Mesenchymal stem cell (in vitro differentiated cells and primary cell): ENCODE measurements around the gene IGSF21.

Source experiments
- DNase-seq: peaks from one replicate; pipeline ENCODE4 v3.0.0-alpha.2; 2013
- H2AFZ ChIP-seq: one replicate; pipeline ENCODE4 v1.6.1; 2013; ENCODE audit warnings: low read depth, mild to moderate bottlenecking, control low read depth, inconsistent platforms, low read length, moderate library complexity
- H2AK5ac ChIP-seq: 2 replicates; pipeline ENCODE4 v1.6.1; 2013; ENCODE audit warnings: low read length, moderate library complexity, mild to moderate bottlenecking, inconsistent platforms; ENCODE audit not compliant: severe bottlenecking
- H2BK120ac ChIP-seq: one replicate; pipeline ENCODE4 v1.6.1; 2013; ENCODE audit warnings: low read depth, mild to moderate bottlenecking, inconsistent platforms, low read length, moderate library complexity
- H2BK12ac ChIP-seq, 2 experiments: one replicate each; pipeline ENCODE4 v1.6.1; 2013; ENCODE audit warnings: inconsistent platforms in 2 of 2, low read length in 2 of 2, mild to moderate bottlenecking in 2 of 2, moderate library complexity in 2 of 2, control low read depth in 1 of 2
- H2BK15ac ChIP-seq: one replicate; pipeline ENCODE4 v1.6.1; 2013; ENCODE audit warnings: mild to moderate bottlenecking, low read depth, inconsistent platforms; ENCODE audit not compliant: poor library complexity, severe bottlenecking
- H2BK5ac ChIP-seq: 2 replicates; pipeline ENCODE4 v1.6.1; 2013; ENCODE audit warnings: low read depth, mild to moderate bottlenecking, low read length, control low read depth, inconsistent platforms; ENCODE audit not compliant: poor library complexity, severe bottlenecking
- H3K14ac ChIP-seq, 2 experiments: one replicate each; pipeline ENCODE4 v1.6.1; 2013; ENCODE audit warnings: inconsistent platforms in 2 of 2, low read length in 2 of 2, control low read depth in 1 of 2, mild to moderate bottlenecking in 1 of 2, moderate library complexity in 1 of 2
- H3K18ac ChIP-seq, 2 experiments: one replicate each; pipeline ENCODE4 v1.6.1; 2013; ENCODE audit warnings: inconsistent platforms in 2 of 2, low read length in 2 of 2, control low read depth in 1 of 2, low read depth in 1 of 2, mild to moderate bottlenecking in 1 of 2
- H3K23ac ChIP-seq, 2 experiments: one replicate each; pipeline ENCODE4 v1.6.1; 2013; ENCODE audit warnings: inconsistent platforms in 2 of 2, low read length in 2 of 2, mild to moderate bottlenecking in 2 of 2, moderate library complexity in 2 of 2, control low read depth in 1 of 2
- H3K27ac ChIP-seq: 2 replicates; pipeline ENCODE4 v1.5.1; 2013; ENCODE audit warnings: mild to moderate bottlenecking, moderate library complexity, low read length, control low read depth, inconsistent platforms; ENCODE audit not compliant: poor library complexity, severe bottlenecking
- H3K27me3 ChIP-seq, 2 experiments: 2 replicates each; pipeline versions ENCODE4 v1.6.1 to v1.7.0; 2013; ENCODE audit warnings: low read length in 2 of 2, mild to moderate bottlenecking in 2 of 2, moderate library complexity in 2 of 2, control low read depth in 1 of 2, inconsistent platforms in 1 of 2; ENCODE audit not compliant: control insufficient read depth in 1 of 2, insufficient read depth in 1 of 2
- H3K36me3 ChIP-seq, 2 experiments: 2 replicates each; pipeline versions ENCODE4 v1.6.1 to v1.7.0; 2013; ENCODE audit warnings: low read length in 2 of 2, control low read depth in 1 of 2, inconsistent platforms in 1 of 2, low read depth in 1 of 2, mild to moderate bottlenecking in 1 of 2; ENCODE audit not compliant: insufficient read depth in 2 of 2, control insufficient read depth in 1 of 2
- H3K4ac ChIP-seq, 2 experiments: one replicate each; pipeline ENCODE4 v1.6.1; 2013; ENCODE audit warnings: inconsistent platforms in 2 of 2, low read length in 2 of 2, mild to moderate bottlenecking in 2 of 2, moderate library complexity in 2 of 2, control low read depth in 1 of 2, low read depth in 1 of 2
- H3K4me1 ChIP-seq: 2 replicates; pipeline ENCODE4 v1.6.1; 2013; ENCODE audit warnings: low read depth, low read length, control low read depth; ENCODE audit not compliant: control insufficient read depth, insufficient read depth
- H3K4me2 ChIP-seq: 2 replicates; pipeline ENCODE4 v1.6.1; 2013; ENCODE audit warnings: low read length, mild to moderate bottlenecking, inconsistent platforms; ENCODE audit not compliant: poor library complexity, severe bottlenecking
- H3K4me3 ChIP-seq, 2 experiments: 2 replicates each; pipeline versions ENCODE4 v1.5.1 to v1.7.0; 2013; ENCODE audit warnings: low read length in 2 of 2, mild to moderate bottlenecking in 2 of 2, control low read depth in 1 of 2, low read depth in 1 of 2; ENCODE audit not compliant: insufficient read depth in 1 of 2
- H3K79me1 ChIP-seq: replicated peaks from 2 replicates; pipeline ENCODE4 v1.6.1; 2013; ENCODE audit warnings: mild to moderate bottlenecking, control low read depth, low read length, inconsistent platforms; ENCODE audit not compliant: poor library complexity, severe bottlenecking
- H3K9ac ChIP-seq: 2 replicates; pipeline ENCODE4 v1.7.0; 2013; ENCODE audit warnings: mild to moderate bottlenecking, low read length, moderate library complexity
- H3K9me3 ChIP-seq: 2 replicates; pipeline ENCODE4 v1.7.0; 2013; ENCODE audit warnings: mild to moderate bottlenecking, low read length; ENCODE audit not compliant: control insufficient read depth
- H4K8ac ChIP-seq: one replicate; pipeline ENCODE4 v1.6.1; 2013; ENCODE audit warnings: inconsistent platforms, mild to moderate bottlenecking, low read length, moderate library complexity
- H4K91ac ChIP-seq: one replicate; pipeline ENCODE4 v1.6.1; 2013; ENCODE audit warnings: mild to moderate bottlenecking, low read length, inconsistent platforms
- WGBS: methylation state at CpG from one replicate; pipeline ENCODE4 v1.1.7; 2013; ENCODE audit warnings: mixed read lengths; 5-methylcytosine and 5-hydroxymethylcytosine counted together

IGSF21 gene

GRCh38 chr1:18191037-18191436, 83.4 kb downstream of the IGSF21 start:
- no peak overlapping the region for H4K91ac ChIP-seq
- no peak overlapping the region for H3K18ac ChIP-seq
- no peaks in the 10 kb centered on the region for H3K9me3 ChIP-seq
- no peak overlapping the region for H2BK15ac ChIP-seq
- no peak overlapping the region for H2BK120ac ChIP-seq
- no peak overlapping the region for H2BK12ac ChIP-seq
- H3K36me3 ChIP-seq: no peaks in the 10 kb centered on the region
- no peak overlapping the region for H3K23ac ChIP-seq
- H3K79me1 ChIP-seq: no peaks in the 10 kb centered on the region
- no peak overlapping the region for H2AFZ ChIP-seq
- no peak for DNase-seq
- WGBS: 62% methylated on average over 3 of the region's 3 CpGs
- no peak overlapping the region for H3K4me3 ChIP-seq
- no peak overlapping the region for H2AK5ac ChIP-seq
- no peaks in the 10 kb centered on the region for H3K4me1 ChIP-seq
- H3K9ac ChIP-seq: no peak overlapping the region
- peaks cover 0 to 86% of the 10 kb centered on the region in 2 experiments for H3K27me3 ChIP-seq
- H2BK5ac ChIP-seq: no peak overlapping the region
- H4K8ac ChIP-seq: no peak overlapping the region
- H3K14ac ChIP-seq: no peak overlapping the region
- H3K27ac ChIP-seq: no peak overlapping the region
- no peak overlapping the region for H3K4me2 ChIP-seq
- no peak overlapping the region for H3K4ac ChIP-seq

- H3K79me1 ChIP-seq: no peaks in the 10 kb centered on the region
- H3K36me3 ChIP-seq: no peaks in the 10 kb centered on the region
- no peak overlapping the region for H3K4me3 ChIP-seq
- no peaks in the 10 kb centered on the region for H3K9me3 ChIP-seq
- H2AK5ac ChIP-seq: no peak overlapping the region
- no peak overlapping the region for H3K4ac ChIP-seq
- no peak for DNase-seq
- no peak overlapping the region for H3K27ac ChIP-seq
- 75% methylated on average over 18 of the region's 18 CpGs for WGBS
- no peak overlapping the region for H2BK15ac ChIP-seq
- no peak overlapping the region for H2AFZ ChIP-seq
- no peak overlapping the region for H3K9ac ChIP-seq
- no peak overlapping the region for H3K18ac ChIP-seq
- peaks cover 0 to 86% of the 10 kb centered on the region in 2 experiments for H3K27me3 ChIP-seq
- no peaks in the 10 kb centered on the region for H3K4me1 ChIP-seq
- H2BK120ac ChIP-seq: no peak overlapping the region
- no peak overlapping the region for H2BK5ac ChIP-seq
- H3K14ac ChIP-seq: no peak overlapping the region
- H3K23ac ChIP-seq: no peak overlapping the region
- H3K4me2 ChIP-seq: no peak overlapping the region
- no peak overlapping the region for H2BK12ac ChIP-seq
- H4K8ac ChIP-seq: no peak overlapping the region
- no peak overlapping the region for H4K91ac ChIP-seq
These were observed 84.0 kb downstream of the IGSF21 start for GRCh38 chr1:18191481-18192155.

- 68% methylated on average over 4 of the region's 4 CpGs for WGBS
- Histone ChIP-seq H3K18ac (no peak overlapping the region), H3K4me3 (no peak overlapping the region), H2AK5ac (no peak overlapping the region), H3K4me2 (no peak overlapping the region), H3K9me3 (no peaks in the 10 kb centered on the region), H2AFZ (no peak overlapping the region), H3K79me1 (no peaks in the 10 kb centered on the region), H3K4ac (no peak overlapping the region), H2BK5ac (no peak overlapping the region), H3K27ac (no peak overlapping the region), H2BK12ac (no peak overlapping the region), H3K23ac (no peak overlapping the region), H3K4me1 (no peaks in the 10 kb centered on the region), H4K91ac (no peak overlapping the region), H3K9ac (no peak overlapping the region), H3K14ac (no peak overlapping the region), H4K8ac (no peak overlapping the region), H2BK15ac (no peak overlapping the region), H3K27me3 (peaks cover 0 to 86% of the 10 kb centered on the region in 2 experiments), H3K36me3 (no peaks in the 10 kb centered on the region), H2BK120ac (no peak overlapping the region)
- no peak for DNase-seq
These were observed 84.6 kb downstream of the IGSF21 start for GRCh38 chr1:18192182-18192581.

- Histone ChIP-seq H2AK5ac (no peak overlapping the region), H3K23ac (no peak overlapping the region), H2BK12ac (no peak overlapping the region), H3K4me1 (no peaks in the 10 kb centered on the region), H3K4ac (no peak overlapping the region), H3K27me3 (peaks cover 0 to 86% of the 10 kb centered on the region in 2 experiments), H2AFZ (no peak overlapping the region), H2BK5ac (no peak overlapping the region), H3K36me3 (no peaks in the 10 kb centered on the region), H2BK15ac (no peak overlapping the region), H3K4me3 (no peak overlapping the region), H3K4me2 (no peak overlapping the region), H3K79me1 (no peaks in the 10 kb centered on the region), H4K8ac (no peak overlapping the region), H2BK120ac (no peak overlapping the region), H3K18ac (no peak overlapping the region), H3K9me3 (no peaks in the 10 kb centered on the region), H3K9ac (no peak overlapping the region), H3K14ac (no peak overlapping the region), H4K91ac (no peak overlapping the region), H3K27ac (no peak overlapping the region)
- 81% methylated on average over 1 of the region's 2 CpGs for WGBS
- no peak for DNase-seq
These were observed 85.4 kb downstream of the IGSF21 start for GRCh38 chr1:18192974-18193373.
